ENCODE data around the gene EXD3.

DNA sequence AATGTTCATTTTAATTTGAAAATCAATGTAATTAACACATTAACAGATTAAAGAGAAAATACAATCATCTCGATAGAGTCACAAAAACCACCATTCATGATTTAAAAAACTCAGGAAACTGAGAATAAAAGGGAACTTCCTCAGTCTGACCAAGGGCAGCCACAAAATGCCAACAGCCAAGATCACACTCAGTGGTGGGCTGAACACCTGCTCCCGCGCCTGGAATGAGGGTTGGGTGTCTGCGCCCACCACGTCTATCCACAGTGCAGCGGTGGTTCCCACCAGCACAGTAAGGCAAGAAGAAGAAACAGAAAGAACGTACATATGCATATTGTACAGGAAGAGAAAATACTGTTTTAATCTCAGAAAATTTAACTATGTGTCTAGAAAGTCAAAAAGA, 47.8 kb upstream of the EXD3 start:
- TF ChIP-seq, protein P1, sequence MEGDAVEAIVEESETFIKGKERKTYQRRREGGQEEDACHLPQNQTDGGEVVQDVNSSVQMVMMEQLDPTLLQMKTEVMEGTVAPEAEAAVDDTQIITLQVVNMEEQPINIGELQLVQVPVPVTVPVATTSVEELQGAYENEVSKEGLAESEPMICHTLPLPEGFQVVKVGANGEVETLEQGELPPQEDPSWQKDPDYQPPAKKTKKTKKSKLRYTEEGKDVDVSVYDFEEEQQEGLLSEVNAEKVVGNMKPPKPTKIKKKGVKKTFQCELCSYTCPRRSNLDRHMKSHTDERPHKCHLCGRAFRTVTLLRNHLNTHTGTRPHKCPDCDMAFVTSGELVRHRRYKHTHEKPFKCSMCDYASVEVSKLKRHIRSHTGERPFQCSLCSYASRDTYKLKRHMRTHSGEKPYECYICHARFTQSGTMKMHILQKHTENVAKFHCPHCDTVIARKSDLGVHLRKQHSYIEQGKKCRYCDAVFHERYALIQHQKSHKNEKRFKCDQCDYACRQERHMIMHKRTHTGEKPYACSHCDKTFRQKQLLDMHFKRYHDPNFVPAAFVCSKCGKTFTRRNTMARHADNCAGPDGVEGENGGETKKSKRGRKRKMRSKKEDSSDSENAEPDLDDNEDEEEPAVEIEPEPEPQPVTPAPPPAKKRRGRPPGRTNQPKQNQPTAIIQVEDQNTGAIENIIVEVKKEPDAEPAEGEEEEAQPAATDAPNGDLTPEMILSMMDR (CRISPR knock-in tag; IDR thresholded peaks at IDR 0.05): no peak
- TF ChIP-seq, protein P2, sequence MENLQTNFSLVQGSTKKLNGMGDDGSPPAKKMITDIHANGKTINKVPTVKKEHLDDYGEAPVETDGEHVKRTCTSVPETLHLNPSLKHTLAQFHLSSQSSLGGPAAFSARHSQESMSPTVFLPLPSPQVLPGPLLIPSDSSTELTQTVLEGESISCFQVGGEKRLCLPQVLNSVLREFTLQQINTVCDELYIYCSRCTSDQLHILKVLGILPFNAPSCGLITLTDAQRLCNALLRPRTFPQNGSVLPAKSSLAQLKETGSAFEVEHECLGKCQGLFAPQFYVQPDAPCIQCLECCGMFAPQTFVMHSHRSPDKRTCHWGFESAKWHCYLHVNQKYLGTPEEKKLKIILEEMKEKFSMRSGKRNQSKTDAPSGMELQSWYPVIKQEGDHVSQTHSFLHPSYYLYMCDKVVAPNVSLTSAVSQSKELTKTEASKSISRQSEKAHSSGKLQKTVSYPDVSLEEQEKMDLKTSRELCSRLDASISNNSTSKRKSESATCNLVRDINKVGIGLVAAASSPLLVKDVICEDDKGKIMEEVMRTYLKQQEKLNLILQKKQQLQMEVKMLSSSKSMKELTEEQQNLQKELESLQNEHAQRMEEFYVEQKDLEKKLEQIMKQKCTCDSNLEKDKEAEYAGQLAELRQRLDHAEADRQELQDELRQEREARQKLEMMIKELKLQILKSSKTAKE (CRISPR knock-in tag; IDR thresholded peaks at IDR 0.05; ENCODE audit: borderline replicate concordance): no peak
- no peak for TF ChIP-seq FOXM1 (CRISPR knock-in tag; IDR thresholded peaks at IDR 0.05)
- no peak for TF ChIP-seq ERF (CRISPR knock-in tag; IDR thresholded peaks at IDR 0.05)
- TF ChIP-seq ZSCAN9 (CRISPR knock-in tag; IDR thresholded peaks at IDR 0.05; ENCODE audit: borderline replicate concordance): no peak
- no peak for TF ChIP-seq ZNF557 (CRISPR knock-in tag; IDR thresholded peaks at IDR 0.05)
- TF ChIP-seq ZNF335 (CRISPR knock-in tag; IDR thresholded peaks at IDR 0.05): no peak
- TF ChIP-seq ZNF746 (CRISPR knock-in tag; IDR thresholded peaks at IDR 0.05): no peak
- no peak for TF ChIP-seq PHB2 (IDR thresholded peaks at IDR 0.05; ENCODE audit: partially characterized antibody)
- TF ChIP-seq, protein P3, sequence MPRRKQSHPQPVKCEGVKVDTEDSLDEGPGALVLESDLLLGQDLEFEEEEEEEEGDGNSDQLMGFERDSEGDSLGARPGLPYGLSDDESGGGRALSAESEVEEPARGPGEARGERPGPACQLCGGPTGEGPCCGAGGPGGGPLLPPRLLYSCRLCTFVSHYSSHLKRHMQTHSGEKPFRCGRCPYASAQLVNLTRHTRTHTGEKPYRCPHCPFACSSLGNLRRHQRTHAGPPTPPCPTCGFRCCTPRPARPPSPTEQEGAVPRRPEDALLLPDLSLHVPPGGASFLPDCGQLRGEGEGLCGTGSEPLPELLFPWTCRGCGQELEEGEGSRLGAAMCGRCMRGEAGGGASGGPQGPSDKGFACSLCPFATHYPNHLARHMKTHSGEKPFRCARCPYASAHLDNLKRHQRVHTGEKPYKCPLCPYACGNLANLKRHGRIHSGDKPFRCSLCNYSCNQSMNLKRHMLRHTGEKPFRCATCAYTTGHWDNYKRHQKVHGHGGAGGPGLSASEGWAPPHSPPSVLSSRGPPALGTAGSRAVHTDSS (CRISPR knock-in tag; conservative IDR thresholded peaks at IDR 0.05): no peak
- TF ChIP-seq SP1 (IDR thresholded peaks at IDR 0.05): no peak
- TF ChIP-seq SP1 (CRISPR knock-in tag; IDR thresholded peaks at IDR 0.05): no peak
- TF ChIP-seq ZNF121 (CRISPR knock-in tag; IDR thresholded peaks at IDR 0.05): no peak
- TF ChIP-seq POLR2A (IDR thresholded peaks at IDR 0.05; ENCODE audit: insufficient read depth in 1 of 2, low read depth in 2 of 2, low read length in 2 of 2): no peak
- TF ChIP-seq, protein P4, sequence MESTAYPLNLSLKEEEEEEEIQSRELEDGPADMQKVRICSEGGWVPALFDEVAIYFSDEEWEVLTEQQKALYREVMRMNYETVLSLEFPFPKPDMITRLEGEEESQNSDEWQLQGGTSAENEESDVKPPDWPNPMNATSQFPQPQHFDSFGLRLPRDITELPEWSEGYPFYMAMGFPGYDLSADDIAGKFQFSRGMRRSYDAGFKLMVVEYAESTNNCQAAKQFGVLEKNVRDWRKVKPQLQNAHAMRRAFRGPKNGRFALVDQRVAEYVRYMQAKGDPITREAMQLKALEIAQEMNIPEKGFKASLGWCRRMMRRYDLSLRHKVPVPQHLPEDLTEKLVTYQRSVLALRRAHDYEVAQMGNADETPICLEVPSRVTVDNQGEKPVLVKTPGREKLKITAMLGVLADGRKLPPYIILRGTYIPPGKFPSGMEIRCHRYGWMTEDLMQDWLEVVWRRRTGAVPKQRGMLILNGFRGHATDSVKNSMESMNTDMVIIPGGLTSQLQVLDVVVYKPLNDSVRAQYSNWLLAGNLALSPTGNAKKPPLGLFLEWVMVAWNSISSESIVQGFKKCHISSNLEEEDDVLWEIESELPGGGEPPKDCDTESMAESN (CRISPR knock-in tag; conservative IDR thresholded peaks at IDR 0.05): no peak
